ENCODE measurements around the gene MYO1D.

MYO1D gene

DNA sequence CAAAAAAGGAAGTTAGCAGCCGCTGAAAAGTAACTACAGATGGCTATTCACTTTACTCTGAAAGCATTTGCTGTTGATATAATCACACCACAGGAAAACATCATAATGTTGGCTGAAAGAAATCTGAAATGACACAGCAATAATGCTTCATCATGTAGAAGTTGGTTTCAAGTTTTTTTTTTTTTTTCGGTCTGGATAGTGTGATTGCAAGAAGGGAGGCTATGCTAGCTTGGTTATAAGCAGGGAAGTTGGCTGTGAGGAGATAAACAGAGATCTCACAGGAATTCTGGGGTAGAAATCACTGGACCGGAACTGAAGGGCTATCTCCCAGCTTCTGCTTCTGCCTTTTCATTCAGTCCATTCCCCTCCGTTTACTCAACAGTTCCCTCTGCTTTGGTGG, 57.9 kb downstream of the MYO1D start:
- no peak for DNase-seq (ENCODE audit: low spot score)

DNA sequence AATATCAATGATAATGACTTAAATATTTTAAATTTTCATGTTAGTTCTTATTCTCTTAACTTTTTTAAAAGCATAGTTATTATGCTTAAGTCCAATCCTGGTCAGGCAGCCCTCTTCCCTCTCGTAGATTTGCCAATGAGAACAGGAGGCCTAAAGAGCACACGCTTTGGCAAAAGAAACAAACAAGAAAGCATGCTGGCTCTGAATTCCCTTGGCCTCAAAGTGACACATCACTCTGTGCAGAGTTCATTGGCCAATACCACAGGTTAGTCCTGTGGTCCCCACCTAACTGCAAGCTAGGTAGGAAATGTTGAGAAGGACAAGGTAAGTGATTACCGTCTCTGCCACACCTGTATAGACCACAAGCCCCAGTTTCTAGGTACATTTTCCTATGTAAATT, 61.5 kb downstream of the MYO1D start:
- no peak for DNase-seq (ENCODE audit: low spot score)

DNA sequence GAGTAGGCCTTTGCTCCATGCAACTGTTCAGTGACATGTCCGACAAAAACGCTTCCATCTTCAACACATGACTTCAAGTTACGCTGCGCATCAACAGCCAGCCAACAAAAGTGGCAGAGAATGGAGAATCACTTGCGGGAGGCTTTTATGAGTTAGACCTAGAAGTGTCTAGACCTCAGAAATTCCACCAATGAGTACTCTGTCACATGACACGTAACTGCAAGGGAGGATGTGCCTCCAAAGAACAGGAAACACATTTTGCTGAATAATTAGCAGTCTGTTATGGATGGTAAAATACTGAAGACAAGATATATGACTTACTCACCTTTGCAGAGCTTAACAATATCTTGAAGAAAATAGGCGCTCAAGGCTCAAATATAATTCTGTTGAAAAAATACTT, 62.1 kb downstream of the MYO1D start:
- DNase-seq (ENCODE audit: low spot score) = no peak

DNA sequence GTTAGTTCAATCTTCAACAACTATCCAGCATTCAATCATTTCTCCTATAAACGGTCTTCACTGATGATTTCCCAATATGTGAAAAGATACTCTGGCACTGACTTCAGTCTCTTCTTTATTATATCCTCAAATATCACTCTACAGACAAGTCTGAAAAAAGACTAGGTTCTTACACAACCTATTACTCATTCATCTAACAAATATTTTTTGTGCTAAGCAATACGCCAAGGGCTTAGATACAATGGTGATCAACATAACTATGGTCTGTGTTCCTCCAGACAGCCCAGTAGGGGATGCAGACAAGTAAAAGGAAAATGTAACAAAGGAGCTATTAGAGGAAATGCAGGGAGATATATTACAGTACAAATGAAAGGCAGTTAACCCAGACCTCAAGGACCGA, 63.9 kb downstream of the MYO1D start:
- no peak for DNase-seq (ENCODE audit: low spot score)

GRCh38 chr17:32810690-32811089, 66.2 kb downstream of the MYO1D start:
- DNase-seq (ENCODE audit: low spot score) = no peak

GRCh38 chr17:32807577-32807976, 69.3 kb downstream of the MYO1D start:
- no peak for DNase-seq (ENCODE audit: low spot score)

DNA sequence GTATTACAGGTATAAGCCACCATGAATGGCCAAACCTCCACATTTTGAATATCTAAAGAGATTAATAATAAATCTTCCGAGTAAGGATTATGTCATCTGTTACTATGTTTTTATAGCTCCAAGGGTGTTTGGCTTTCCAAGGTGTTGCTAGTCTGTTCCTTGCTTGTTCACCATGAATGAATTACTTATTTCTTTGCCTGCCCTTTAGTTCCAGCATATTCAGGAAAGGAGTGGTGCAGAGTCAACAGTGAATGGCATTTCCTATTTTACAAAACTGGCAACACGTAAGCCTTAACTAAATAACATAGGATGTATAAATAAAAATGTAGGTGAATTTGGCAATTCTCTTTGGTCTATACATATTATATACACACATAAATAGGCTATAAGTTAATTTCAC, 70.3 kb downstream of the MYO1D start:
- DNase-seq (ENCODE audit: low spot score) = no peak

DNA sequence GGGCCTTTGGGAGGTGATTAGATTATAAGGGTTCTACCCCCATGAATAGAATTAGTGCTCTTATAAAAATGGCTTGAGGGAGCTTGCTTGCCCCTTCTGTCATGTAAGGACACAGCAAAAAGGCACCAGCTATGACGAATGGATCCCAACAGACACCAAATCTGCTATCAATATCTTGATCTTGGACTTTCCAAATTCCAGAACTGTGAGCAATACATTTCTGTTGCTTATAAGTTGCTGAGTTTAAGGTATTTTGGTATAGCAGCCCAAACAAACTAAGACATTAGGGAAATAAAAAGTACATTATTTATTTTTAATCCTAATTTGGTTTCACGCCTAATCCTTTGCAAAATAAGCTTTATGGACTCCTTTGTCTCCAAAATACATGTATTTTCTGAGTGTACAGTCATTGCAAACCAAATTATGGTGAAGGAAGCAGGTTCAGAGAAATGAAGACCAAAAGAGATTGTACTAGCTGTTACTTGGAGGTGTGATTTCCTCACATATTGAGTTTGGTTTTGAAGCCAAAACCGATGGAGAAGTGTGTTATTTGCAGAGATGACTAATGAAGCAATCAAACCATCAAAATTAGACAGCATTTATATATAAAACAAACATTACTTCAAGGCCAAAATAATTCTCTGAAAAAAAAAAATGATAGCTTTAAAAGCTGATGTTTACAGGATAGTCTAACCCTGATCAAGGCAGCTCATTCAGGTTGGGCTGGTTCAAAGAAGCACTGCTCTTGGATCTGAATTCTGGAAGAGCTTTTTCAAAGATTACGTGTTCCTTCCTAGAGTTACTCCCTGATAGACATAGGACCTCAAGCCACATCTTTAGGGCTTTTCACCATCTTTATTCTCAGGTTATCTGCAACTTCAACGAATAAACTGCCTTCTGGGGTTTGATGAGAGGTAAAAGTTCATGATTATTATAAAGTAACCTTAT, 71.6 kb downstream of the MYO1D start:
- DNase-seq (ENCODE audit: low spot score) = no peak

DNA sequence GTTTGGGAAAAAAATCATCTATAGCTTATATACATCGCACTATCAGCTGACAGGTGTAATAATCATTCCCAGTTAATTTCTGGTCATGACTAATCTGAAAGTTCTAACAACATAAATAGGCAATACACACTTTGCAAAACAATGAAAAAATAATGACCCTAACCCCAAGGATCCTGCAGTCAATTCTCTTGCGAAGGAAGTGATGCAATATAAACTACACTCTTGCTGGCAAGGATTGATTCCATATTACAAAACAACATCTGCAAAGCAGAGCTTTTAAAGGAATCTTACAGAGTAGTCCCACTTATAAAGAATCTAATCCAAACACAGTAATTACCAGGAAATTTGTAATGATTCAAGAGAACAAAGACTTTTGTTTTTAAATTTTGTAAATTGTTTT, 73.4 kb downstream of the MYO1D start:
- no peak for DNase-seq (ENCODE audit: low spot score)

GRCh38 chr17:32802306-32802705, 74.6 kb downstream of the MYO1D start:
- DNase-seq (ENCODE audit: low spot score) = no peak

GRCh38 chr17:32801641-32802040, 75.3 kb downstream of the MYO1D start:
- no peak for DNase-seq (ENCODE audit: low spot score)

GRCh38 chr17:32801193-32801592, 75.7 kb downstream of the MYO1D start:
- DNase-seq (ENCODE audit: low spot score) = no peak

- DNase-seq (ENCODE audit: low spot score) = no peak
These were observed 78.0 kb downstream of the MYO1D start for GRCh38 chr17:32798938-32799337.

GRCh38 chr17:32795339-32795979, 81.5 kb downstream of the MYO1D start:
- DNase-seq (ENCODE audit: low spot score) = no peak

- no peak for DNase-seq (ENCODE audit: low spot score)
These were observed 82.2 kb downstream of the MYO1D start for GRCh38 chr17:32794533-32795246.

GRCh38 chr17:32793841-32794240, 83.1 kb downstream of the MYO1D start:
- DNase-seq (ENCODE audit: low spot score) = no peak

DNA sequence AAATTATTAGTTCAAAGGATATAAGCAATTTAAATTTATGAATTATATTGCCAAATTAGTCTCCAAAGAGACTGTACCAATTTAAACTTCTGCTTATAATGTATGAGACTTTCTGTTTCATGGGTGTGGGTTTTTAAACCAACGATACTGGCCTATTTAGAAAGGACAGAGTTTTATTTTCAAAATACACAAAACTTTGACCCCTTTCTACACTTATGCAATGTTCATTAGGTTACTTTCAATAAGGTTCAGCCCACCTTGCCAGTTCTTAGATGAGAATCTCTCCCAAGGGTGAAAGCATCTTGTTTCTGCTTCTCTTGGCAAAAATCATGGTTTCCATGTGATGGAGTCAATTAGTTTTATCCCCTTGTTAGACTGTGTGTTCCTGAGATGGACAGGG, 84.7 kb downstream of the MYO1D start:
- DNase-seq (ENCODE audit: low spot score) = no peak

- DNase-seq (ENCODE audit: low spot score) = no peak
These were observed 90.8 kb downstream of the MYO1D start for GRCh38 chr17:32786169-32786568.

DNA sequence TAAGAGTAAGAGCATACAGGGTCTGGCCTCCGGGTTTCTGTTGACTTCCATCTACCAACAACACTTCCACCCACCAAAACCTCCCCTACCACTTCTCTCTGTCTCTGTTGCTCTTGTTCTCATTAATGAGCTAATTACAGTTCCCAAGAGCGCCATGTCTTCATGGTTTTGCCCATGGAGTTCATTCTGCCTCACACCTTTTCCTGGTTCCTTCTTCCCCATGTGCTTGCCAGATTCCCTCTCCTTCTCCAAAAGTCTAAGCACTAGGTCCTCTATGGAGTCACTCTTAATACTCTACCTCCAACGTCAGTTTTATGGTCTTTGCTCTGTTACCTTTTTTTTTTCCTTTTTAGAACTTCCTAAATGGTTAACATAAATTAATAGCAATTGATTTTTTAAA, 92.8 kb downstream of the MYO1D start:
- DNase-seq (ENCODE audit: low spot score) = no peak

GRCh38 chr17:32783602-32784001, 93.3 kb downstream of the MYO1D start:
- DNase-seq (ENCODE audit: low spot score) = peak; percentile 73

GRCh38 chr17:32780721-32781120, 96.2 kb downstream of the MYO1D start:
- DNase-seq (ENCODE audit: low spot score) = no peak

DNA sequence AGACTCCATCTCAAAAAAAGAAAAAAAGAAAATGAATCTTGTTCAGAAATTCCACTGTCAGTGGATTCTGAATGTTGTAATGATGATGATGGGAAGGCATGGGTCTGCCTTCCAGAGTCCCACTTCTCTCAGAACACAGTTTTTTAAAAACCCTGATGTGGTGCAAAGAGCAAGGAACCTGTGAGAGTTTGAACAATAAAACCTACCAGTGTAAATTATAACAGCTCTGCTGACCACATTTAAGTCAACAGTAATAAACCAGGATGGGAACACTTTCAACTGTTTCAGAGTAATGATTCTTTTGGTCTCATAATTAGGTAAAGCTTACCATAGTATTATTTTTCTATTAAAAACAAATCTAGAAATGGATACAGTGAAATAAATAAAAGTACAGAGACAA, 99.0 kb downstream of the MYO1D start:
- no peak for DNase-seq (ENCODE audit: low spot score)

GRCh38 chr17:32777436-32777835, 99.5 kb downstream of the MYO1D start:
- DNase-seq (ENCODE audit: low spot score) = no peak
